Progenitor cell of endocrine pancreas (in vitro differentiated cells): ENCODE results near the gene SMAD6. TPM values are rescaled to one million over a fixed set of nuclear protein-coding genes. Genes with fewer than 3 reads are reported as not detected.
A peak's percentile ranks its signal among the peaks of the same experiment; 100 is the strongest.

ENCODE experiments used
- DNase-seq: peaks from one replicate; pipeline ENCODE4 v3.0.0; 2021; ENCODE audit warnings: low spot score; ENCODE audit not compliant: unreplicated experiment
- H3K27ac Mint-ChIP-seq: 2 replicates; pipeline ENCODE4 v1.8.0; 2021; ENCODE audit warnings: mild to moderate bottlenecking, moderate library complexity, mixed read lengths
- H3K27me3 Mint-ChIP-seq: 2 replicates; pipeline ENCODE4 v1.8.0; 2021; ENCODE audit warnings: mixed read lengths
- H3K36me3 Mint-ChIP-seq: 2 replicates; pipeline ENCODE4 v1.8.0; 2022; ENCODE audit warnings: mixed read lengths; ENCODE audit not compliant: insufficient read depth
- H3K4me1 Mint-ChIP-seq: 2 replicates; pipeline ENCODE4 v1.8.0; 2021; ENCODE audit warnings: low read depth, mixed read lengths
- H3K4me3 Mint-ChIP-seq: 2 replicates; pipeline ENCODE4 v1.8.0; 2021; ENCODE audit warnings: low read depth, mild to moderate bottlenecking, moderate library complexity, mixed read lengths
- H3K9me3 Mint-ChIP-seq: 2 replicates; pipeline ENCODE4 v1.8.0; 2021; ENCODE audit warnings: low read depth, mixed read lengths
- total RNA-seq: library from RNA; stranded (reverse); gene quantifications from 2 replicates; pipeline ENCODE4 v1.2.1, GENCODE V29; 2021
- TF ChIP-seq, protein P1 (sequence below): fragments of 200-600 bp; sonication (generic); IDR thresholded peaks from one replicate; pipeline ENCODE4 v1.5.0; 2021; ENCODE audit warnings: antibody characterized with exemption, mild to moderate bottlenecking; ENCODE audit not compliant: unreplicated experiment

SMAD6 gene
- total RNA-seq, 1 donor from 2014 or later: 38.9 TPM

DNA sequence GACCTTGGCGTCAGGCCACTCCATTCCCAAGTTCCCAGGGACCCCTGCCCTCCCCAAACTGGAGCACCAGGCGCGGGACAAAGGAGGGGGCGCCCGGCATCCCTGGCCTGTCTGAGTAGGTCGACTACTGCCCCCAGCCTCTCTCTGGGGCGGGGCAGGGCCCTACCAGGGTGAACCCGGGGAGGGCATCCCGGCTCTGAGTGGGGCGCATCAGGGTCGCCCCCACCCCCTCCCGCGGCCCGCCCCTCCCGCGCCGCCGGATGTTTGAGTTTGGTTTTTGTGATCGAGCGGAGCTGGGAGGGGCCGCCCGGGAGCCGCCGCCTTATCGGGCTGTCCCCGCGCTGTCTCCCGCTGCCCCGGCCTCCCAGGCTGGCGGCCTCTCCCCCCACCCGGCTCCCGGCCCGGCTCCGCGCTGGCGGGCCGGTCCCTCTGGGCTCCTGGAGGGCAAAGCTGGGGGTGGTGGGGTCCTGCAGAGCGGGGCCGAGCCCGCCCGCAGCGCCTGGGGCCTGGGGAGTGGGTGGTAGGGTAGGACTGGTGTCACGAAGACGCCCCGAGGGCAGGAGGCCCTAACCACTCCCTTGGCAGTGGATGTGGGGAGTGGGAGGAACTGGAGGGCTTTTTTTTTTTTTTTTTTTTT lies 47.2 kb upstream of the SMAD6 start:
- no peaks in the 10 kb centered on the region for H3K36me3 Mint-ChIP-seq
- H3K27me3 Mint-ChIP-seq: peaks cover 20% of the 10 kb centered on the region
- no peak overlapping the region for H3K27ac Mint-ChIP-seq
- no peak overlapping the region for H3K4me3 Mint-ChIP-seq
- peaks cover 41% of the 10 kb centered on the region for H3K4me1 Mint-ChIP-seq
- no peak for DNase-seq
- H3K9me3 Mint-ChIP-seq: no peaks in the 10 kb centered on the region
- TF ChIP-seq, protein P1, sequence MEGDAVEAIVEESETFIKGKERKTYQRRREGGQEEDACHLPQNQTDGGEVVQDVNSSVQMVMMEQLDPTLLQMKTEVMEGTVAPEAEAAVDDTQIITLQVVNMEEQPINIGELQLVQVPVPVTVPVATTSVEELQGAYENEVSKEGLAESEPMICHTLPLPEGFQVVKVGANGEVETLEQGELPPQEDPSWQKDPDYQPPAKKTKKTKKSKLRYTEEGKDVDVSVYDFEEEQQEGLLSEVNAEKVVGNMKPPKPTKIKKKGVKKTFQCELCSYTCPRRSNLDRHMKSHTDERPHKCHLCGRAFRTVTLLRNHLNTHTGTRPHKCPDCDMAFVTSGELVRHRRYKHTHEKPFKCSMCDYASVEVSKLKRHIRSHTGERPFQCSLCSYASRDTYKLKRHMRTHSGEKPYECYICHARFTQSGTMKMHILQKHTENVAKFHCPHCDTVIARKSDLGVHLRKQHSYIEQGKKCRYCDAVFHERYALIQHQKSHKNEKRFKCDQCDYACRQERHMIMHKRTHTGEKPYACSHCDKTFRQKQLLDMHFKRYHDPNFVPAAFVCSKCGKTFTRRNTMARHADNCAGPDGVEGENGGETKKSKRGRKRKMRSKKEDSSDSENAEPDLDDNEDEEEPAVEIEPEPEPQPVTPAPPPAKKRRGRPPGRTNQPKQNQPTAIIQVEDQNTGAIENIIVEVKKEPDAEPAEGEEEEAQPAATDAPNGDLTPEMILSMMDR: no peak

DNA sequence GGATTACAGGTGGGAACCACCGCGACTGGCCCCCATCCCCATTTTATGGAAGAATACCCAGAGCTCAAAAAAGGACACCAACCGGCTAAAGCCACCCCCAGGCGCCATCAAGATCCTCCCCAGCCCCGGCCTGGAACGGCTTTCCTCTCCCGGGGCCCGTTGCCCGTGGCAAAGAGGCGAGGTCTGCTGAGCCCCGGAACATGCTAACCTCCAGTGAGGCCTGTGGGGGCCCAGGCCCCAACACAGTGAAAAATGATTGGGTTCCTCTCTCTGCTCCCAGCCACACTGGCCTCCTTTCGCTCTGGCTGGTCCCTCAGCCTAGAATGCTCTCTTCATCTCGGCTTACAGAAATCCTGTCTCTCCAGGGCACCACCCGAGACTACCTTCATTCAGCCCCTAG lies 46.5 kb upstream of the SMAD6 start:
- Mint-ChIP-seq H3K9me3 (no peaks in the 10 kb centered on the region), H3K4me1 (peaks cover 36% of the 10 kb centered on the region), H3K36me3 (no peaks in the 10 kb centered on the region), H3K27me3 (peaks cover 20% of the 10 kb centered on the region), H3K4me3 (peak overlapping the region; percentile 21), H3K27ac (no peak overlapping the region)
- DNase-seq: no peak
- TF ChIP-seq, protein P1: no peak

GRCh38 chr15:66655997-66656396 lies 46.0 kb upstream of the SMAD6 start:
- DNase-seq: no peak
- peaks cover 20% of the 10 kb centered on the region for H3K27me3 Mint-ChIP-seq
- no peaks in the 10 kb centered on the region for H3K9me3 Mint-ChIP-seq
- H3K27ac Mint-ChIP-seq: no peak overlapping the region
- no peak overlapping the region for H3K4me3 Mint-ChIP-seq
- H3K36me3 Mint-ChIP-seq: no peaks in the 10 kb centered on the region
- TF ChIP-seq, protein P1: no peak
- H3K4me1 Mint-ChIP-seq: peaks cover 36% of the 10 kb centered on the region

DNA sequence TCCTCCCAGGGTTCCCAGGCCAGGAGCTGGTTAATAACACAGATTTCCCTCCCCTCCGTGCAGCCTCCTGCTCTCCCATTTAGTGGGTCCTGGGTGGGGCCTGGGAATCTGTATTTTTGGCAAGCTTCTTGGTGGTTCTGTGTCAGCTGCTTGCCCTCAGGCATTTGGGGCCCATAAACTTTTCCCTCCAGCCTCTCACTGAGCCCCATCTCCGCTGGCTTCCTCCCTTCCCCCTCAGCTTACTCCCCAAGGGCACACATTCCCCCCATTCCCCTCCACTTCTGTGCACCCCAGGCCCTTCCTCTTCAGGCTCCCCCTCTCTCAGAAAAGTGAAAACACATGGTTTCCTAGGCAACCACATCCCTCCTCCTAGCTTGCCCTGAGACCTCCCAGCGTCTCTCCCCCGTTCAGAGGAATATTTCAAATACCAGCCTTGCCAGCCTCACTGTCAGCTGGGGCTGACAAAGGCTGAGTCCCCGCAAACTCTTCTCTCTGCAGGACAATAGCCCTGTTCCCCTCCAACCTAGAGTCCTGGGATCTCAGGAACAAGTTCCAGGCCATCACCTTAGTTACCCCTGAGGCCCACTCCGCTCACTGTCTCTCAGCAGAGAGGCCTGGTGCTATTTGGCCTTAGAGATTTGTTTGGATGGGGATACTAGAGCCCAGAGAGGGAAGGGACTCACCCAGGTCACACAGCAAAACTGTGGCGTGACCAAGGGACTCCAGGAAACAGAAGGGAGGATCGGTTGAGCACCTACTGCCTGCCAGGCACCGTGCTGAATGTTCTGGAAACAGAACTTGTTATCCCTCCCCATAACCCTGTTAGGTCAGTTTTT lies 44.6 kb upstream of the SMAD6 start:
- Mint-ChIP-seq H3K27ac (peak overlapping the region; percentile 67), H3K36me3 (no peaks in the 10 kb centered on the region), H3K4me1 (peaks cover 28% of the 10 kb centered on the region), H3K27me3 (peaks cover 20% of the 10 kb centered on the region), H3K9me3 (no peaks in the 10 kb centered on the region), H3K4me3 (no peak overlapping the region)
- TF ChIP-seq, protein P1: no peak
- no peak for DNase-seq

GRCh38 chr15:66658044-66658443 lies 44.0 kb upstream of the SMAD6 start:
- H3K36me3 Mint-ChIP-seq: no peaks in the 10 kb centered on the region
- H3K27ac Mint-ChIP-seq: no peak overlapping the region
- TF ChIP-seq, protein P1: no peak
- no peak for DNase-seq
- H3K9me3 Mint-ChIP-seq: no peaks in the 10 kb centered on the region
- H3K27me3 Mint-ChIP-seq: peaks cover 19% of the 10 kb centered on the region
- peaks cover 21% of the 10 kb centered on the region for H3K4me1 Mint-ChIP-seq
- no peak overlapping the region for H3K4me3 Mint-ChIP-seq
